ENCODE data around the gene SGCD.

The SGCD gene

DNA sequence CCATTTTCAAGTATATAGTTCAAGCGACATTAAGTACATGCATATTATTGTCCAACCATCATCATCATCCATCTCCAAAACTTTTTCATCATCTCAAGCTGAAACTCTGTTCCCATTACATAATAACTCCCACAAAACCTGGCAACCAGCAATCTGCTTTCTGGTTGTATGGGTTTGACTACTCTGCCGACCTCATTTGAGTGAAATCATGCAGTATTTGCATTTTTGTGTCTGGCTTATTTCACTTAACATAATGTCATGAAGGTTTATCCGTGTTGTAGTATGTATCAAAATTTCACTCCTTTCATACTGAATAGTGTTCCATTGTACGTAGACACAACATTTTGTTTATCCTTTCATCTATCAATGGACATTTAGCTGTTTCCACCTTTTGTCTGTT, 74.8 kb downstream of the SGCD start:
- no peaks in the 10 kb centered on the region for H3K9me3 ChIP-seq (ENCODE audit: control insufficient read depth, low read length)
- H3K36me3 ChIP-seq (ENCODE audit: control insufficient read depth, insufficient read depth, low read length): no peaks in the 10 kb centered on the region
- no peak overlapping the region for H3K9ac ChIP-seq
- H2AFZ ChIP-seq: no peak overlapping the region
- peaks cover 4% of the 10 kb centered on the region for H3K79me2 ChIP-seq
- no peak for TF ChIP-seq CTCF (IDR thresholded peaks at IDR 0.05)
- H3K27ac ChIP-seq: no peak overlapping the region
- H3K4me2 ChIP-seq (ENCODE audit: low read length): no peak overlapping the region
- H3K4me1 ChIP-seq: peaks cover 2% of the 10 kb centered on the region
- no peaks in the 10 kb centered on the region for H3K27me3 ChIP-seq (ENCODE audit: control insufficient read depth, insufficient read depth, low read length)
- no peak overlapping the region for H3K4me3 ChIP-seq (ENCODE audit: low read depth, low read length)

- no peak overlapping the region for H2AFZ ChIP-seq
- H3K79me2 ChIP-seq: peaks cover 4% of the 10 kb centered on the region
- H3K36me3 ChIP-seq (ENCODE audit: control insufficient read depth, insufficient read depth, low read length): no peaks in the 10 kb centered on the region
- H3K9ac ChIP-seq: no peak overlapping the region
- no peak overlapping the region for H3K4me2 ChIP-seq (ENCODE audit: low read length)
- H3K27me3 ChIP-seq (ENCODE audit: control insufficient read depth, insufficient read depth, low read length): no peaks in the 10 kb centered on the region
- peaks cover 2% of the 10 kb centered on the region for H3K4me1 ChIP-seq
- no peak overlapping the region for H3K27ac ChIP-seq
- TF ChIP-seq CTCF (IDR thresholded peaks at IDR 0.05): no peak
- H3K4me3 ChIP-seq (ENCODE audit: low read depth, low read length): no peak overlapping the region
- no peaks in the 10 kb centered on the region for H3K9me3 ChIP-seq (ENCODE audit: control insufficient read depth, low read length)
These were observed 75.5 kb downstream of the SGCD start for GRCh38 chr5:156402387-156402921.

GRCh38 chr5:156405988-156406387, 79.0 kb downstream of the SGCD start:
- no peak for TF ChIP-seq CTCF (IDR thresholded peaks at IDR 0.05)
- Histone ChIP-seq H3K36me3 (ENCODE audit: control insufficient read depth, insufficient read depth, low read length) (no peaks in the 10 kb centered on the region), H2AFZ (no peak overlapping the region), H3K4me2 (ENCODE audit: low read length) (no peak overlapping the region), H3K4me3 (ENCODE audit: low read depth, low read length) (no peak overlapping the region), H3K9me3 (ENCODE audit: control insufficient read depth, low read length) (no peaks in the 10 kb centered on the region), H3K79me2 (no peaks in the 10 kb centered on the region), H3K9ac (no peak overlapping the region), H3K4me1 (peaks cover 2% of the 10 kb centered on the region), H3K27ac (no peak overlapping the region), H3K27me3 (ENCODE audit: control insufficient read depth, insufficient read depth, low read length) (no peaks in the 10 kb centered on the region)

GRCh38 chr5:156407251-156407650, 80.3 kb downstream of the SGCD start:
- peaks cover 2% of the 10 kb centered on the region for H3K4me1 ChIP-seq
- H3K9ac ChIP-seq: no peak overlapping the region
- no peak overlapping the region for H3K27ac ChIP-seq
- H3K4me2 ChIP-seq (ENCODE audit: low read length): no peak overlapping the region
- no peaks in the 10 kb centered on the region for H3K36me3 ChIP-seq (ENCODE audit: control insufficient read depth, insufficient read depth, low read length)
- no peaks in the 10 kb centered on the region for H3K79me2 ChIP-seq
- no peak overlapping the region for H2AFZ ChIP-seq
- H3K27me3 ChIP-seq (ENCODE audit: control insufficient read depth, insufficient read depth, low read length): no peaks in the 10 kb centered on the region
- TF ChIP-seq CTCF (IDR thresholded peaks at IDR 0.05): no peak
- no peaks in the 10 kb centered on the region for H3K9me3 ChIP-seq (ENCODE audit: control insufficient read depth, low read length)
- H3K4me3 ChIP-seq (ENCODE audit: low read depth, low read length): no peak overlapping the region

DNA sequence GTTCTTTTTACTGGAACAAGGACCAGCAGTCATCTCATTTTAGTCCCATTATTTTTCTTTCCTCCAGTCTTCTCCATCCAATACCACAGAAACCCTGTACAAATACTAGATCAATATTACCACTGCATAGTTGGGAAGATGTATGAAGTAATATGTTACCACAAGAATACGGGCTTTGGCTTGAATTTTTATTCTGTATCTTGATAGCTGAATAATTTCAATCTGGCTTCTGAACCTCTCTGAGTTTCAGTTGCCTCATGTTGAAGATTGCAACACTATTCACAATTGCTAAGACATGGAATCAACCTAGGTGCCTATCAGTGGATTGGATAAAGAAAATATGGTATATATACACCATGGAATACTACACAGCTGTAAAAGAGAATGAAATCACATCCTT, 82.9 kb downstream of the SGCD start:
- H3K27me3 ChIP-seq (ENCODE audit: control insufficient read depth, insufficient read depth, low read length): no peaks in the 10 kb centered on the region
- no peaks in the 10 kb centered on the region for H3K9me3 ChIP-seq (ENCODE audit: control insufficient read depth, low read length)
- TF ChIP-seq CTCF (IDR thresholded peaks at IDR 0.05): no peak
- H3K36me3 ChIP-seq (ENCODE audit: control insufficient read depth, insufficient read depth, low read length): no peaks in the 10 kb centered on the region
- no peak overlapping the region for H3K27ac ChIP-seq
- H3K4me2 ChIP-seq (ENCODE audit: low read length): no peak overlapping the region
- H2AFZ ChIP-seq: no peak overlapping the region
- H3K9ac ChIP-seq: no peak overlapping the region
- no peak overlapping the region for H3K4me3 ChIP-seq (ENCODE audit: low read depth, low read length)
- peaks cover 2% of the 10 kb centered on the region for H3K4me1 ChIP-seq
- no peaks in the 10 kb centered on the region for H3K79me2 ChIP-seq
